ENCODE measurements around the gene TCHH.

The TCHH gene

DNA sequence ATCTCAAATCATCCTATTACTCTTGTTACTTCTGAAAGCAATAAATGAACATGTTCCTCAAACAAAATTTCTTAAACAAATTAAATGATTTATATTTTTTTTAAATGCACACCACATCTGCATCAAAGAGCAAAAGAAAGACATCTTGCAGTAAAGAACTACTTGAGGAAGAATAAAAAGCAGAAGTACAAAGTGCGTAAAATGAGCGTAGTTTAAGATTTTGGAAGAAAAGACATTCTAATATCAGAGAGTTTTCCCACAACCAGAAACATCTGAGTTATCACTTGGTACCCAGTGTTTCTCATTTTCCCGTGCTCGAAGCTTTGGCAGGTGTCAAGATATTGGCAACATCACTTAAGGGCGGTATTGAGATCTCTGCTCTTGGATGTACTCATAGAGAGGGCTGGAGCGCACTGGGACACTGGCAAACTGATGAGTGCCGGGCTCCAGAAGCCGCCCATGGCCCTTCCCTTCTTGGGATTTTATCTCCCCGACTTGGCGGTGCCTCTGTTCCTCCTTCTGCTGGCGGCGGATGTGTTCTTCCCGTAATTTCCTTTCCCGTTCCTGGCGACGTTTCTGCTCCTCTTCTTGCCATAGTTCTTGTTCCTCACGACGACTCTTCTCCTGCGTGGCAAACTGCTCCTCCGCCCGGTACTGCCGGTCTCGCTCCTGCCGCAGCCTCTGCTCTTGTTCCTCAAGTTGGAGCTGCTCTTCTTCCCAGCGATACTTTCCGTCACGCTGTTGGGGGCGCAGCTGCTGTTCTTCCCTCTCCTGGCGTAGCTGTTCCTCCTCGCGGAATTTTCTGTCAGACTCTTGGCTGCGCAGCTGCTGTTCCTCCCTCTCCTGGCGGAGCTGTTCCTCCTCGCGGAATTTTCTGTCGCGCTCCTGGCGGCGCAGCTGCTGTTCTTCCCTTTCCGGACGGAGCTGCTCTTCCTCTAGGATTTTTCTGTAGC is 7.9 kb downstream of the TCHH start:
- H3K79me2 ChIP-seq (ENCODE audit: low read length) = no peaks in the 10 kb centered on the region
- no peaks in the 10 kb centered on the region for H3K4me1 ChIP-seq (ENCODE audit: low read length)
- no peak overlapping the region for H2AFZ ChIP-seq (ENCODE audit: low read depth, low read length)
- no peak overlapping the region for H3K4me3 ChIP-seq (ENCODE audit: low read length)
- no peak overlapping the region for H3K27ac ChIP-seq (ENCODE audit: low read length)
- 0 out of 2 replicates have a peak, but pooled peaks cover 2% of the 10 kb centered on the region for H3K27me3 ChIP-seq (ENCODE audit: low read depth, low read length)
- no peak overlapping the region for H3K4me2 ChIP-seq (ENCODE audit: low read length)
- H3K36me3 ChIP-seq (replicated peaks; ENCODE audit: low read depth, low read length) = no peaks in the 10 kb centered on the region
- TF ChIP-seq, protein P1, sequence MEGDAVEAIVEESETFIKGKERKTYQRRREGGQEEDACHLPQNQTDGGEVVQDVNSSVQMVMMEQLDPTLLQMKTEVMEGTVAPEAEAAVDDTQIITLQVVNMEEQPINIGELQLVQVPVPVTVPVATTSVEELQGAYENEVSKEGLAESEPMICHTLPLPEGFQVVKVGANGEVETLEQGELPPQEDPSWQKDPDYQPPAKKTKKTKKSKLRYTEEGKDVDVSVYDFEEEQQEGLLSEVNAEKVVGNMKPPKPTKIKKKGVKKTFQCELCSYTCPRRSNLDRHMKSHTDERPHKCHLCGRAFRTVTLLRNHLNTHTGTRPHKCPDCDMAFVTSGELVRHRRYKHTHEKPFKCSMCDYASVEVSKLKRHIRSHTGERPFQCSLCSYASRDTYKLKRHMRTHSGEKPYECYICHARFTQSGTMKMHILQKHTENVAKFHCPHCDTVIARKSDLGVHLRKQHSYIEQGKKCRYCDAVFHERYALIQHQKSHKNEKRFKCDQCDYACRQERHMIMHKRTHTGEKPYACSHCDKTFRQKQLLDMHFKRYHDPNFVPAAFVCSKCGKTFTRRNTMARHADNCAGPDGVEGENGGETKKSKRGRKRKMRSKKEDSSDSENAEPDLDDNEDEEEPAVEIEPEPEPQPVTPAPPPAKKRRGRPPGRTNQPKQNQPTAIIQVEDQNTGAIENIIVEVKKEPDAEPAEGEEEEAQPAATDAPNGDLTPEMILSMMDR (IDR thresholded peaks at IDR 0.05; ENCODE audit: low read depth, low read length) = no peak
- no peak for TF ChIP-seq EZH2phosphoT487 (IDR thresholded peaks at IDR 0.05; ENCODE audit: low read depth)
- no peaks in the 10 kb centered on the region for H4K20me1 ChIP-seq (ENCODE audit: insufficient read depth, low read length)
- peaks cover 10% of the 10 kb centered on the region; the same call in 1 of the 2 replicates for H3K9me3 ChIP-seq (ENCODE audit: insufficient read depth, low read length)
- no peak overlapping the region for H3K9ac ChIP-seq (ENCODE audit: low read length)

DNA sequence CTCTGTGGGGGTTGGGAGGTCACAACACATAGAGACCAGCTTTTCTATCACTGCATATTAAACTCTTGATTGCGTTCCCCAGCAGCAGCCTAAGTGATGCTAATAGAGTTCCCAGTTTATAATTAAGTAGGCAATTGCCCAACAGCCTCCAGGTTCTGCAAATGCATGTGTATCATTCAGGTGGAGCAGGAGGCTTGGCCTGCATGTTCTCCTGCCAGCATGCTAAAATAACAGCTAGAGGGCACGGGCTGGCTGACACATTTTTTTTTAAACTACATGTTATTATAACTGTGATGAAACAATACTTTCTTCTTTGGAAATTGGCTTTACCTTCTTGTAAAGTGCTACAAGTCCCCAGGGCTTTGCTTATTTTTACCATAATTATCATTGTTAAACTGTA is 10.4 kb downstream of the TCHH start:
- TF ChIP-seq, protein P1 (IDR thresholded peaks at IDR 0.05; ENCODE audit: low read depth, low read length) = no peak
- no peak for TF ChIP-seq EZH2phosphoT487 (IDR thresholded peaks at IDR 0.05; ENCODE audit: low read depth)
- no peak overlapping the region for H3K4me3 ChIP-seq (ENCODE audit: low read length)
- no peaks in the 10 kb centered on the region for H3K79me2 ChIP-seq (ENCODE audit: low read length)
- no peak overlapping the region for H3K9ac ChIP-seq (ENCODE audit: low read length)
- H3K4me1 ChIP-seq (ENCODE audit: low read length) = no peaks in the 10 kb centered on the region
- no peak overlapping the region for H3K4me2 ChIP-seq (ENCODE audit: low read length)
- no peaks in the 10 kb centered on the region for H3K36me3 ChIP-seq (replicated peaks; ENCODE audit: low read depth, low read length)
- no peak overlapping the region for H3K27ac ChIP-seq (ENCODE audit: low read length)
- H4K20me1 ChIP-seq (ENCODE audit: insufficient read depth, low read length) = no peaks in the 10 kb centered on the region
- H3K27me3 ChIP-seq (ENCODE audit: low read depth, low read length) = 0 out of 2 replicates have a peak, but pooled peaks cover 9% of the 10 kb centered on the region
- H3K9me3 ChIP-seq (ENCODE audit: insufficient read depth, low read length) = peaks cover 2% of the 10 kb centered on the region; the same call in 1 of the 2 replicates
- H2AFZ ChIP-seq (ENCODE audit: low read depth, low read length) = no peak overlapping the region

DNA sequence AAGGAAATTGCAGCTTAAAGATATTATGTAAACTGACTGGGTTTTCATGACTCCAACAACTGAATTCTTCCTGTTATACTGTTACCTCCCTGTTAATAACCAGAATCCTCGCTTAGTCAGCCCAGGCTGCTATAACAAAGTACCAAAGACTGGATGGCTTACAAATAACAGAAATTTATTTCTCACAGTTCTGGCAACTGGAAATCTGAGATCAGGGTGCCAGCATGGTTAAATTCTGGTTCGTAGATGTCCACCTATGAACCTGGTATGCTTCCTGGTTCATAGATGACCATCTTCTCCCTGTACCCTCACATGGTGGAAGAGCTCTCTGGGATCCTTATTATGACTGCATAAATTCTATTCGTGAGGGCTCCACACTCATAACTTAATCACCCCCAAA is 18.3 kb downstream of the TCHH start:
- no peaks in the 10 kb centered on the region for H3K4me1 ChIP-seq (ENCODE audit: low read length)
- no peaks in the 10 kb centered on the region for H4K20me1 ChIP-seq (ENCODE audit: insufficient read depth, low read length)
- no peak overlapping the region for H3K27ac ChIP-seq (ENCODE audit: low read length)
- no peak for TF ChIP-seq EZH2phosphoT487 (IDR thresholded peaks at IDR 0.05; ENCODE audit: low read depth)
- TF ChIP-seq, protein P1 (IDR thresholded peaks at IDR 0.05; ENCODE audit: low read depth, low read length) = no peak
- H3K36me3 ChIP-seq (replicated peaks; ENCODE audit: low read depth, low read length) = no peaks in the 10 kb centered on the region
- no peak overlapping the region for H3K4me2 ChIP-seq (ENCODE audit: low read length)
- H3K4me3 ChIP-seq (ENCODE audit: low read length) = no peak overlapping the region
- H2AFZ ChIP-seq (ENCODE audit: low read depth, low read length) = no peak overlapping the region
- H3K9me3 ChIP-seq (ENCODE audit: insufficient read depth, low read length) = no peaks in the 10 kb centered on the region
- H3K27me3 ChIP-seq (ENCODE audit: low read depth, low read length) = peaks cover 33% of the 10 kb centered on the region
- H3K9ac ChIP-seq (ENCODE audit: low read length) = no peak overlapping the region
- no peaks in the 10 kb centered on the region for H3K79me2 ChIP-seq (ENCODE audit: low read length)

DNA sequence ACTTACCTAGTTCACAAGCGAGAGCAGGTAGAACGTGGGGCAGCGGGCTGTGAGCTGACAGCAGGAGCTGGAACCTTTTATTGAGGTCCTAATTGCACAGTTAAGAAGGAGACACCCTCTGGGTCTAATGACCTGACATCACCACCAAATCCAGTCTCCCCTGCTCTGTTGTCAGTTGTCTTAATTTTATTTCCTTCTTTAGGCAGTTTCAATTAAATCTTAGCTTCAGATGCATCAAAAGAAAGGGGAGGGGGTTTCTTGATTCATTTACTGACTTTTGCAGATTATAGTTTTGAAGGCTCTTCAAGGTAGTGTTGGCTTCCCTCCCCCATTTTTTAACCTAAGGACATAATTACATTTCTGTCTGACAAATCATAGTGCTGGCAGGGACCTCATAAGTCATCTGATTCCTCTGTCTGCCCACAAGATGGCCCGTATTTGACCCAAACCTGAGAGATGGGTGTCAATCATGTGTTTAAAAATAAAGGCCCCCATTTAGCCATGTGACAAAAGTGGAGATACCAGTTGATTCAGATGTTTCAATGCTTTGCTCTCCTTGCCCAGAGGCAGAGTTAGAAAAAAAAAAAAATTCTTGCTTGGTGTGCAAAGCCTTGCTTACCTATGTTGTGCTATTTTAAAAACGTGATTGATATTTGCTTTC is 26.1 kb downstream of the TCHH start, which contains the start of gene TCHHL1:
TCHHL1 (minus strand) TSS at position 51 of the 661 bp plus-strand sequence. CDS start 921 bp downstream, outside the sequence.
- H3K36me3 ChIP-seq (replicated peaks; ENCODE audit: low read depth, low read length) = no peaks in the 10 kb centered on the region
- H2AFZ ChIP-seq (ENCODE audit: low read depth, low read length) = no peak within 1 kb of the TSS
- no peak within 1 kb of the TSS for H3K4me2 ChIP-seq (ENCODE audit: low read length)
- H3K79me2 ChIP-seq (ENCODE audit: low read length) = no peaks in the 10 kb centered on the region
- H3K4me1 ChIP-seq (ENCODE audit: low read length) = no peaks in the 10 kb centered on the region
- no peak within 1 kb of the TSS for H3K9ac ChIP-seq (ENCODE audit: low read length)
- H3K27ac ChIP-seq (ENCODE audit: low read length) = no peak within 1 kb of the TSS
- no peaks in the 10 kb centered on the region for H3K9me3 ChIP-seq (ENCODE audit: insufficient read depth, low read length)
- H3K27me3 ChIP-seq (ENCODE audit: low read depth, low read length) = peaks cover 72% of the 10 kb centered on the region
- TF ChIP-seq, protein P1 (IDR thresholded peaks at IDR 0.05; ENCODE audit: low read depth, low read length) = no peak
- TF ChIP-seq EZH2phosphoT487 (IDR thresholded peaks at IDR 0.05; ENCODE audit: low read depth) = no peak
- H3K4me3 ChIP-seq (ENCODE audit: low read length) = no peak within 1 kb of the TSS
- no peaks in the 10 kb centered on the region for H4K20me1 ChIP-seq (ENCODE audit: insufficient read depth, low read length)

All from OCI-LY3 (cell line).